Measurements from ENCODE around the gene DTX1.

The DTX1 gene

DNA sequence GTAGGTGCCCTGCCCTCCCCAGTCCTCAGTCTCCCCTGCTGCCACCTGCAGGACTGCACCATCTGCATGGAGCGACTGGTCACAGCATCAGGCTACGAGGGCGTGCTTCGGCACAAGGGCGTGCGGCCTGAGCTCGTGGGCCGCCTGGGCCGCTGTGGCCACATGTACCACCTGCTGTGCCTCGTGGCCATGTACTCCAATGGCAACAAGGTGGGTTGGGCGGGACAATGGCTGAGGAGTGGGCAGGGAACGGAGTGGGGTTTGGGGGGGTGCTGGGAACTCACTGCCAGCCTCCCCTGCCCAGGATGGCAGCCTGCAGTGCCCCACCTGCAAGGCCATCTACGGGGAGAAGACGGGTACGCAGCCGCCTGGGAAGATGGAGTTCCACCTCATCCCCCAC lies 38.2 kb downstream of the DTX1 start:
- DNase-seq (ENCODE audit: low read depth in 2 of 2) = no peak

DNA sequence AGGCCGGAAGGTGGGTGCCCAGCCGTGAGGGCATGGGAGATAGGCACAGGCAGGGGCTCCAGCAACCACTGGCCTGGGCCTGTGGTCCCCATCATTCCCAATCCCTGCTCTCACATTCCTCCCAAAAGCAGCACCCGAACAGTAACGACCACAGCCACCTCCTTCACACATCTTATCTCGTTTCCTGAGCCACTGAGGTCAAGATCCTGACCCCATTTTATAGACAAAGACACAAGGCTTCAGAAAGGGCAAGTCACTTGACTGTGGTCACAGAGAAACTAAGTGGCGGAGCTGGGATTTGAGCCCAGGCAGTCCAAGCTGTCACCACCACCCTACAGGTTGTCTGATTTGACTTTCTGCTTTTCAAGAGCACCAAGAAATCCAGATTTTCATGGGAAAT lies 38.9 kb downstream of the DTX1 start:
- no peak for DNase-seq (ENCODE audit: low read depth in 2 of 2)

DNA sequence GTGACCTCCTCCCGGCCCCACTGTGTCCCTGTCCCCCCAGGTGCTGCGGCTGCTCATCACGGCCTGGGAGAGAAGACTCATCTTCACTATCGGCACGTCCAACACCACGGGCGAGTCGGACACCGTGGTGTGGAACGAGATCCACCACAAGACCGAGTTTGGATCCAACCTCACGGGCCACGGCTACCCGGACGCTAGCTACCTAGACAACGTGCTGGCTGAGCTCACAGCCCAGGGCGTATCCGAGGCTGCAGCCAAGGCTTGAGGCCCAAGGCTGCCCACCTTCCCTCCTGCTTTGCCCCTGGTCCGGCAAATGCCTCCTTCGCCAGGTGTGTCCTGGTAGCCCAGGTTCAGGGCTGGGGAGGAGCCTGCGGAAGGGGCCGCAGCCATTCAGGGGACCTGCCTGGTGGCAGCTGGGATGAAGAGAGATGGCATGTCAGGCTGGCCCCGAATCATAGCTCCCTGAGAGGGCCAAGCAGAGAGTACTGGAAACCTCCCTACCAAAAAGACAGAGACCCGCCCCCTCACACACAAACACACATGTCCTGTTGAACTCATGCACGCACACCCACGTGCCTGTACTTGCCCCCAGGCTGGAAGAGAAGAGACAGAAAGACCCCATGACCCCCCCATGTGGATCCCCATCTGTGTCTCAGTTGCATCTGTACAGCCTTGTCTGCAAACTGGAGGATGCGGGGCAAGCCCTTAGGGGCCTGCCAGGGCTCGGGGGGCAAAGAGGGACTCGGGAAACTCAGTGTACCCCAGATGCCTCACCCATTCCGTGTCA lies 40.3 kb downstream of the DTX1 start:
- DNase-seq (ENCODE audit: low read depth in 2 of 2) = no peak

DNA sequence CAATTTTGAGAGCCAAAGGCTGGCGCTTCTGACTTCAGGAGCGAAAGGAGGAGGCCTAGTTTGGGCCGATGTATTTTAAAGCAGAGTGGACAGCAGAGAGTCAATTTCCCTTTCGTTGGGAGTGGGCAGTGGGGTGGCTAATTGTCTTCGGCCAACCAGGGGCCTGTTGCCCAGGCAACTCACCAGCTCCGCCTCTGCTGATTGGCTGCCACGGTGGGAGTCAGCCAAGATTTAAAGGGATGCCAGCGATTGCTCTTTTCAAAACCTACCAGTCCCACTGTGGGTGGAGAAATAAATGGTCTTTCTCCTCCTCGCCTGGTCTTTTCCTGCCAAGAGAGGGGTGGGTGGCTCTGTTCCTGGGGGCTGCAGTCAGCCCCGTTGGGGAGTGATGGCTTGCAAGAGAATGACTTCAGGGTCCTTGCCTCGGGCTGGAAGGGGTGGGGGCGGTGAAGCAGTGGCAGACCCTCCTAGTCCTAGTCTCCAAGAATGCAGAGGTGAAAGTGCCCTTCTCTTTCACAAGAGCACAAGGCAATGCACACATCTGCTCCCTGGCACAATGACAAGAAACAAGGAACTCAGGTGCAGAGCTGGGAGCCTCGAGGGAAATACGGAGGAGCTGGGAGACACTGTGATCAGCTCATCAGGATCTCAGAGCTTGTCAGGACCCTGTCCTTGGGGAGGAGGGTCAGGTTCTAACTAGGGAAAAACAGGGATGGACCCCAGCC lies 41.3 kb downstream of the DTX1 start:
- no peak for DNase-seq (ENCODE audit: low read depth in 2 of 2)

DNA sequence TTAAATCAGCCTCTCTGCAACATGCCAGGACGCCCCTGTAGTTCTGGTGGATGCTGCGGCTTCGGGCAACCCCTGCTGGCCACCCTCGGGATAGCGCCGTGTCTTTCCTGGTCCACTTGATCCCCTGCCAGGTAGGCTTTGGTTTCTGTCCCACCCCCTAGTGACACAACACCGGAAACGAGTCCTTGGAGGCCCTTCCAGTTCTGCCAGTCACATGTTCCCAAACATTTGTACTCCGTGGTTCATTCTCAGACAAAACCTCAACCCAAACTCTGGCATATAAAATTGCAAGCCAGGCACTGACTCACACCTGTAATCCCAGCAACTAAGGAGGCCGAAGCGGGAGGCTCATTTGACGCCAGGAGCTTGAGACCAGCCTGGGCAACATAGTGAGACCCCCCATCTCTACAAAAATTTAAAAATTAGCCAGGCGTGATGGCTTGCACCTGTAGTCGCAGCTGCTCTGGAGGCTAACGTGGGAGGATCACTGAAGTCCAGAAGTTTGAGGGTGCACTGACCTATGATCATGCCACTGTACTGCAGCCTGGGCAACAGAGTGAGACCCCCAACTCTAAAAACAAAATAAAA lies 42.0 kb downstream of the DTX1 start:
- peak; percentile 64 to 66 for DNase-seq (ENCODE audit: low read depth in 2 of 2)

DNA sequence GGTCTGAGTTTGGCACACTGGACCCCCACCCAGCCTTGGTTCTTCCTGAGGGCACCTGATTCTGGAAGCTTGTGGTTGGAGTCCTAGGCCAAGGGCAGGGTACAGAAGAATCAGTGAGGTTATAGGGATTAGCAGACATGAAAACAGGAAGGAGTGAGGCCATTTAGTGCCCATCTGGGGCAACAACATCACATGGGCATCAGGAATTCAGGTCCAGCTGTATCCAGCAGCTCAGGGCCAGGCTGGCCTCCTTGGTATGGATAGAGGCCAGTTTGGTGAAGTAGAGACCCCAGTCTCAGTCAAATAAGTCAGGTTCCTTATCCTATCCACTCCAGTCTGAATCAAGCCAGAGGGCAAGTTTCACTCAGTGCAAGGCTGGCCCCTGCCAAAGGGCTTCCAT lies 42.8 kb downstream of the DTX1 start:
- no peak for DNase-seq (ENCODE audit: low read depth in 2 of 2)

DNA sequence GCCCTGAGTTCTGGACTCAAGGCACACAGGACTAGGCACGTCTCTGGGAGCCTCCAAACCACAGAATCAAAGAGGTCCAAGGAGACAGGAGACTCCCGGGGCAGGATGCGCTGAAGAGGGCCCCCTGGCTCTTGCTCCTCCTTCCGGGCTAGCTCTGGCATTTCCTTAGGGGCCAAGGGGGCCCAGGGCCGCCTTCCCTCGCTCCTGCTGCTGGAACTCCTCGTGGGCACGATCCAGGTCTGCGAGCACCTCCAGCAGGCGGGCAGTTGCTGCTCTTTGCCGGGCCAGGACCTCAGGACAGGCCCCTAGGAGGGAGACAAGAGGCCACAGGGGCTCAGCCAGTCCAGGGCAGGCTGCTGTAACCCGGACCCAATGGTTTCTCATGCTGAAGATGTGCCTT lies 43.2 kb downstream of the DTX1 start:
- no peak for DNase-seq (ENCODE audit: low read depth in 2 of 2)

DNA sequence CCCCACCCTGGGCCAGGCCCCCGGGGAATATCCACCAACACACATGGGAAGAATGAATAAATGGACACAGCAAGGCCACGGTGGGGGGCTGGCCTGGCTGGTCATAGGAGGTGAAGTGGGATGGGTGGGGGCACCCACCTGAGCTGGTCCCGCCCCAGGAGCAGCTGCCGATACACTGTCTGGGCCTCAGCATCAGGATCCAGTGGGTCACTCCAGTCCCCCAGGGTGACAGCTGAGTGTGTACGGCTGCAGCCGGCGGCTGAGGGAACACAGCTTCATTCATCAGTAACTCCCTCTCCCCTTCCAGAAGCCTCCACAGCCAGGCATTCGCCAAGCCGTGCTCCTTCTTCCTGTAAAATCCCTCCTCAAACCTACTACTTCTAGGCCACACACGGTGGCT lies 45.2 kb downstream of the DTX1 start:
- DNase-seq (ENCODE audit: low read depth in 2 of 2) = no peak

DNA sequence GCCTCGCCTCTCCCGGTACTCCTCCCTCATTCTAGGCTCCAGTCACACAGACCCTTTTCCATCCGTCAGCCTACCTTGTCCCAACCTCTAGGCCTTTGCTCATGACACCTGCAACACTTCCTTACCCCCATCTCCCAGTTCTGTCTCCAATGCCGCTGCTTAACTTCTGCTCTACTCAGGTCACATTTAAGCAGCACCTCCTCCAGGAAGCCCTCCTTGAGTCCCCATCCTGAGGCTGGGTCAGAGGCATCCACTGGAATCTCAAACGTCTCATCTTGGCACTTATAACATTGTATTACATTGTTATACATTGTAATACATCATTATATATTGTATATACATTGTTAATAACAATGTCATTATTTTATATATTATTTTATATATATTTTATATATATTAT lies 46.3 kb downstream of the DTX1 start:
- no peak for DNase-seq (ENCODE audit: low read depth in 2 of 2)

DNA sequence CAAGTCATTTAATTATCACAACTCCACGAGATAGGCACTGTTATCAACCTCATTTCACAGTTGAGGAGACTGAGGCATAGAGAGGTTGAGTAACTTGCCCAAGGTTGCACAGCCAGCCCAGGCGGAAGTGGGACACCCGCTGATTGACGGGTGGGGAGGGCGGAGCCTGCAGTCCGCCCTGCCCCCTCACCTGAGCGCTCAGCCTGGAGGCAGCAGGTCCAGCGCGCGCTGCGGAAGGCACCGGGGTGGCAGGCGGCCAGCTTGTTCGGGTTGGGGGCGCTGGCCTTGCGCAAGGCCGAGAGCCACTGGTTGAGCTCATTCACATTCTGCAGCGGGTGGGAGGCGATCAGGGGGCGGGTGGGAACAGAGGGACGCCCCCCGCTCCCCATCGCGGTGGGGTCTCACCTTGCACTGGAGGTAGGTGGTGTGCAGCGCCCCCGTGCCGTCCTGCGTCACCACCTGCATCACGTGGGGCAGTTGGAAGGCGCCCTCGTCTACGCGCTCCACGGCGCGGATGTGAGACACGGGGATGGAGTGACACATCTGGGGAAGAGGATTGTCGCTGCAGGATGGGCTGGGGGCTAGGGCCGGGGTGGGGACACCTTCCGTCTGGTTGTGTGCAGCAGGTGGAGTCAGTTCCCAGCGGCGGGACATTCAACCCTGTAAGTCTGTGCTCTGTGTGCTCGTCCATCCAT lies 47.4 kb downstream of the DTX1 start:
- DNase-seq (ENCODE audit: low read depth in 2 of 2) = peak; percentile 56 to 65

DNA sequence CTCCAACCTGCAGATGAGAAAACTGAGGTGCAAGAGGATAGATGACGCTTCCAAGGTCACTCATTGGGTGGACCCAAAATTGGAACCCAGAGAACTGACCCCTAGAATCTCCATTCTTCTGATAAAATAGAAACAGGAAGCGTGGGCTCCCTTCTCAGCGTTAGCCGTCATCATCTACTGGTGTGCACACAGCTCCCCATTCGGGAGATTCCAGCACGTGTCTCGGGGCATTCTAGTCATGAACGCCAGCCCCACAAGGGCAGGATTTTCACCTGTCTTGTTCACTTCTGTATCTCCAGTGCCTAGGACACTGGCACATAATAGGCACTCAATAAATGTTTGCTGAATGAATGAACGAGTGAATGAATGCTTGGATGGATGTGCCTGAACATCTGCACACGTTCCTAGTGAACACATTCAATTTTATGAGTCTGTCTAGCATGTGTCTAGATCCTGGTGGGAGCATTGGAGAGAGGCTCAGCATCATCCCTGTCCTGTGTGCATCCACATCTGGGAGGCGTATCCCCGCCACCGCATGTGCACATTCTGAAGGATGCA lies 48.5 kb downstream of the DTX1 start:
- DNase-seq (ENCODE audit: low read depth in 2 of 2) = no peak

DNA sequence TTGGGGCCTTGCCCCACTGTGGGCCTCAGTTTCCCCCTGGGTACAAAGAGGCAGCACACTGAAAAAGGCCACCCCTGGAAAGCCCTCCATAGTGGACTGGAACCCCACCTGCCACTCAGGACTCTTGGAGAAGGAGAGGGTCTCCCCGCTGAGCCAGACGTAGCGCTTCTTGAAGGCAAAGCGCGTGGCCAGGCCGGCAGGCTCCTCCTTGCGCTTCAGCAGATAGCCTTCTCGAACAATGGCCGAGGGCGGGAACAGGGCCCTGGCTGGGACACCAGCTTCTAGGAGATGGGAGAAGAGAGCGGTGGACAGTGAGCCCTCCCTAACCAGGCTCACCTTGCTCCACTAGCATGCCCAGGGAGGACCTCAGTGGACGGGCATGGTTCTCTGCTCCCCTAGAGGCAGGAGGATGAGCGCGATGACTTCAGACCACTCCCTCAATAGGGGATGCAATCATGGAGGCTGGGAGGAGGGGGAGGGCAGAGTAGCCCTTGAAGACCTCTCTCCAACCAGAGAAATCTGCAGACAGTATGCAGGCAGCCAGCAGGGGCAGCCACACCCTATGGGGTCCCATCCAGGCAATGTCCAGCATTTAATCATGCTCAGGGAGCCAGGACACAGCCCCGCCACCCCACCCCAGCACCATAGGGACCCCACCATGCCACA lies 49.2 kb downstream of the DTX1 start:
- no peak for DNase-seq (ENCODE audit: low read depth in 2 of 2)

DNA sequence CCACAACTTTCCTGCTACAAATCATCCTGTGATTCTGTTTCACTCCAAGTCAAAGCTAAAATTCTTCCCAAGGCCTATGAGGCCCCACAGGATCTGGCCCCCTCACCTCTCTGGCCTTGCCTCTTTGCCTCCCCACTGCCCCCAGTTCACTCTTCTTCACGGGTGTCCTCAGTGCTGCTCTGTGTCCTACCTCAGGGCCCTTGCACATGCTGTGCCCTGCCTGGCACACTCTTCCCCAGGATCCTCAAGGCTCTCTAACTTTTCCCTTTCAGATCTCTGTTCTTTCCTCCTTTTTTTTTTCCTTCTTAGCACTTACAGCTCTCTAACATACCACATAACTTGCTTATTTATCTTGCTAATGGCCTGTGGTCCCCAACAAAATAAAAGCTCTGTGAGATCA lies 49.8 kb downstream of the DTX1 start:
- no peak for DNase-seq (ENCODE audit: low read depth in 2 of 2)

DNA sequence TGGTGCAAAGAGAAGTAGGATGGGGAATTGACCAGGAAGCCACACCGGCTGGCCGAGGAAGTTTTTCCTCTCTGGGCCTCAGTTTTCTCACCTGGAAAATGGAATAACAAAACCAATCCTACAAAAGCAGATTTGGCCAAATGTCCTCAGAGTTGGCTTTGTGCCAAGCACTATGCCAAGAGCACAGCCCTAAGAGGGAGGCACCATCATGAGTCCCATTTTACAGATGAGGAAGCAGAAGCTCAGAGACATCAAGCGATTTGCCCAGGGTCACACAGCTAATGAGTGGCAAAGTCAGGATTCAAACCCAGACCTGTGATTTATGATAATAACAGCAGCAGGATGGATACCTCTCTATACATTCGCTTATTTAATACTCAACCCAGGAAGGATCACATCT lies 51.8 kb downstream of the DTX1 start:
- DNase-seq (ENCODE audit: low read depth in 2 of 2) = no peak

DNA sequence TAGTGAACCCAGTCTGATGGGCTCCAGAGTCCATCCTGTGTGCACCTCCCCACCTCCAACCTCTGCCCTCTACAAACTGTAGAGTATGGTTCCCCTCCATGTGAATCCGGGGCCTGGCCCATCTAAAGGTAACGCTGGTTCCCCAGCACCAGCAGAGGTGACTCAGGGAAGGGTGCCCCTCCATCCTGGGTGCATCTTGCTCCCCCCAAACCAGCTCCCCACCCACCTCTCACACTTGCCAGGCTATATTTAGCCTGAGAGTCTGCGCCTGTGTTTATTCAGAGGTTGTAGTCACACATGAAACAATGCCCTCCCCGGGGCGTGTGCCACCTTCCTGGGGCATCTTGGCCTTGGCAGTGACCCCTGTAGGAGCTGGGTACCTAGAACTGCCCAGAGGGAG lies 52.8 kb downstream of the DTX1 start:
- no peak for DNase-seq (ENCODE audit: low read depth in 2 of 2)

DNA sequence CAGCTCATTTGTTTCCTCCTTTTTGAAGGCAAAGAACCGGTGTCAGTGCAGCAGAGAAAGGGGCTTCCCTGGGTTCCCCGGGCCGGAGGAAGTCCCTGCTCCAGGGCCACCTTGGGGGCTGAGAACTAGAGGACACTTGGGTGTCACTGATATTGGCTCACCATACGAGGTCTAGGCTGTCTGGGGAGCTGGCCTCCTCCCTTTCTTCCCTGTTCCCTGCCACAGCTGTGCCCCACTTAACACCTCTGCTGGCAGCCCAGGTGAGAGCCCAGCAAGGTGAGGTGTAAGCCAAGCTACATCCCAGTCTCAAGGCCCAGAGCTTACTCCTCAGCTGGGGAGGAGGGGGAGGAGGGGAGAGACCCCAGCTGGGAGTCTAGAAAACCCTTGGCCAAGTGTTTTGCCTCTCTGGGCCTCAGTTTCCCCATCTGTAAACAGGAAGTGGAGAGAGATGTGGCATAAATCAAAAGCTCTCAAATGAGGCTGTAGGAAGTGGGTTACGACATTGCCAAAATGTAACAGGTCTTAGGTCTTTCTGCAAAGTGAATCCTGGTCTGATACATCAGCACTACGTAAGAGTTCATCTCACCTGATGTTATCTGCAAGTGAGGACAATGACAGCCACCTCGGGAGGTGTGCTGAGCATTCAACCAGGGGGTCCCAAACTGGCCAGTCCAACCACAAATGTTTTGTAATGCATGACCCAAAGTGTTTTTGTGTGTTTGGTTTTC lies 53.5 kb downstream of the DTX1 start:
- DNase-seq (ENCODE audit: low read depth in 2 of 2) = no peak

DNA sequence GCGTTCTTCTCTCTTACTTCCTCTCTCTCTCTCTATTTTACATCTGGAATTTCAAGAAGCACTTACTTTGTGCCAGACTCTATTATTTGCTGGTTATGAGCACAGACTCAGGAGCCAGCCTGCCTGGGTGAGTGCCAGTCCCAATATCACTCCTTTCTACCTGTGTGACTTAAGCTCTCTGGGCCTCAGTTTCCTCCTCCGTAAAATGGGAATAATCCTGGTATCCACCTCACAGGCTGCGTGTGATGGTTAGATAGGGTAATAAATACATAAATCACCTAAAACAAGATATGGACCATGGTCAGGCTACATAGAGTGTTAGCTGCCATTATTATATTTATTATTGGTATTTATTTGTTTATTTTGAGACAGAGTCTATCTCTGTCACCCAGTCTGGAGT lies 54.7 kb downstream of the DTX1 start:
- no peak for DNase-seq (ENCODE audit: low read depth in 2 of 2)

DNA sequence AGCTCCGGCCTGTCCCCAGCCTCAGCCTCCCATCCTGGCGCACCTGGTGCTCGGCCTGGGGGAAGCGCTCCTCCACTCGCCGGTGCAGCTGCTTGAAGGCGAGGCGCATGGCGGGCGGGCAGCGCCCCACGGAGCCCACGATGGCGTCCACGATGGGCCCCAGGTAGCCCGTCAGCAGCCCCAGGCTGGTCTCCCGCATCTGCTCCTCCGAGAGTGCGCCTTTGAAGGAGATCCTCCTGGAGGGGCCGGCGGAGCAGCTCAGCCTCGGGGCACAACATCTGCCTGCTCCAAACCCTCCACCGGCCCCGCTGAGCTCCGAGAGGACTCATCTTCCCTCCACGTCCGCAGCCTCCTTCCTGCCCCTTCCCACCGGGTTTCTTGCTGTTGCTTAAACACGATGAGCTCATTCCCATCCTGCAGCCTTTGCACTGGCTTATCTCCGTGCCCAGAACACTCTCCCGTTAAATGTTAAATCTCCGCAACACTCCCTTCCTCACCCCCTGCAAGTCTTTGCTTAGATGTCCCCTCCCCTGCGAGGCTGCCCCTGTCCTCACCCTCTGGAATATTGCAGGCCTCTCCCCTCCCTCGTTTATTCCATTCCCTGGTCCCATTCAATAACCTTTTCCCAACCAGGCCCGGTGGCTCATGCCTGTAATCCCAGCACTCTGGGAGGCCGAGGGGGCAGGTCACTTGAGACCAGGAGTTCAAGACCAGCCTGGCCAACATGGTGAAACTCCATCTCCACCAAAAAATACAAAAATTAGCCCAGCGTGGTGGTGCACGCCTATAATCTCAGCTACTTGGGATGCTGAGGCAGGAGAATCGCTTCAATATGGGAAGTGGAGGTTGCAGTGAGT lies 55.7 kb downstream of the DTX1 start:
- DNase-seq (ENCODE audit: low read depth in 2 of 2) = no peak

DNA sequence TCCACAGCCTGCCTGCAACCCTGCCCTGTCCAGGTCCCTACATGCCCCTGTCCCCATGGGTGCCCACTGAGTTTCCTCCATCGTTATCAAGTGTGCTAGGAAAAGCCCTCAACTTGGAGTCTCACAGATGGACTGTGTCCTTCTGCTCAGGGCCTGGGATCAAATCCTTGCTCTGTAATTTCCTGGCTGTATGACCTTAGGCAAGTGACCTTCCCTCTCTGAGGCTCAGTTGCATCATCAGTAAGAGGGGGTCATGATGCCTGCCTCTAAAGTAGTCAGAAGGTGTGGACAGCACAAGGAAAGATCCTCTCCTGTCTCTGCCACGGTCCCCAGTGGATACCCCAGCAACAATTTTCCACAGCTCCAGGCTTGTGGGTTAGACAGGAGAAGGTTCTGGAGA lies 56.9 kb downstream of the DTX1 start:
- DNase-seq (ENCODE audit: low read depth in 2 of 2) = no peak

Measured in stimulated activated CD4-positive, alpha-beta T cell treated with anti-CD3 and anti-CD28 coated beads, Interleukin-15, amount 100 ng/mL, for 48 hours (primary cell).